ENCODE data around the gene SKOR2.

Gene SKOR2

GRCh38 chr18:47253101-47253654, 1.7 kb upstream of the SKOR2 start:
- H3K27me3 ChIP-seq (ENCODE audit: insufficient read depth, low read depth, severe bottlenecking), result peaks cover 47% of the 10 kb centered on the region
- no peak for DNase-seq

GRCh38 chr18:47250391-47251046, 941 bp downstream of the SKOR2 start:
- Histone ChIP-seq H3K36me3 (no peaks in the 10 kb centered on the region), H3K27ac (no peak overlapping the region), H3K27me3 (ENCODE audit: insufficient read depth, low read depth, severe bottlenecking) (peaks cover 47% of the 10 kb centered on the region), H3K9me3 (ENCODE audit: severe bottlenecking) (peaks cover 9% of the 10 kb centered on the region), H3K4me3 (ENCODE audit: low read depth, low read length) (peak overlapping the region; percentile 64)
- peak; percentile 34 for DNase-seq
- TF ChIP-seq CTCF (IDR thresholded peaks at IDR 0.05; ENCODE audit: low read depth, low read length), result no peak

More at GRCh38 chr18:47253101-47253654, 1.7 kb upstream of the SKOR2 start:
- TF ChIP-seq CTCF (IDR thresholded peaks at IDR 0.05; ENCODE audit: low read depth, low read length), result no peak
- H3K4me3 ChIP-seq (ENCODE audit: low read depth, low read length), result no peak overlapping the region
- H3K9me3 ChIP-seq (ENCODE audit: severe bottlenecking), result peaks cover 9% of the 10 kb centered on the region
- no peaks in the 10 kb centered on the region for H3K36me3 ChIP-seq
- no peak overlapping the region for H3K27ac ChIP-seq

GRCh38 chr18:47249314-47249981, 2.0 kb downstream of the SKOR2 start:
- Histone ChIP-seq H3K4me3 (ENCODE audit: low read depth, low read length) (no peak overlapping the region), H3K9me3 (ENCODE audit: severe bottlenecking) (peaks cover 9% of the 10 kb centered on the region), H3K27me3 (ENCODE audit: insufficient read depth, low read depth, severe bottlenecking) (peaks cover 47% of the 10 kb centered on the region), H3K36me3 (no peaks in the 10 kb centered on the region), H3K27ac (no peak overlapping the region)
- no peak for TF ChIP-seq CTCF (IDR thresholded peaks at IDR 0.05; ENCODE audit: low read depth, low read length)
- no peak for DNase-seq

GRCh38 chr18:47248604-47249313, 2.7 kb downstream of the SKOR2 start:
- peaks cover 47% of the 10 kb centered on the region for H3K27me3 ChIP-seq (ENCODE audit: insufficient read depth, low read depth, severe bottlenecking)

GRCh38 chr18:47248115-47248603, 3.3 kb downstream of the SKOR2 start:
- peak overlapping the region; percentile 52; the same call in 1 of the 2 replicates for H3K4me3 ChIP-seq (ENCODE audit: low read depth, low read length)
- no peak for TF ChIP-seq CTCF (IDR thresholded peaks at IDR 0.05; ENCODE audit: low read depth, low read length)
- H3K27me3 ChIP-seq (ENCODE audit: insufficient read depth, low read depth, severe bottlenecking), result peaks cover 46% of the 10 kb centered on the region
- H3K27ac ChIP-seq, result no peak overlapping the region
- no peak for DNase-seq
- no peaks in the 10 kb centered on the region for H3K36me3 ChIP-seq
- peaks cover 9% of the 10 kb centered on the region for H3K9me3 ChIP-seq (ENCODE audit: severe bottlenecking)

More at GRCh38 chr18:47248604-47249313, 2.7 kb downstream of the SKOR2 start:
- Histone ChIP-seq H3K9me3 (ENCODE audit: severe bottlenecking) (peaks cover 9% of the 10 kb centered on the region), H3K36me3 (no peaks in the 10 kb centered on the region), H3K27ac (no peak overlapping the region), H3K4me3 (ENCODE audit: low read depth, low read length) (no peak overlapping the region)
- no peak for DNase-seq
- no peak for TF ChIP-seq CTCF (IDR thresholded peaks at IDR 0.05; ENCODE audit: low read depth, low read length)

Data from WERI-Rb-1 (cell line).